ENCODE results near the gene ATCAY. TPM values are rescaled to one million over a fixed set of nuclear protein-coding genes. Genes with fewer than 3 reads are reported as not detected.

ATCAY gene
- total RNA-seq, 2 donors from 2014 or later: not detected

DNA sequence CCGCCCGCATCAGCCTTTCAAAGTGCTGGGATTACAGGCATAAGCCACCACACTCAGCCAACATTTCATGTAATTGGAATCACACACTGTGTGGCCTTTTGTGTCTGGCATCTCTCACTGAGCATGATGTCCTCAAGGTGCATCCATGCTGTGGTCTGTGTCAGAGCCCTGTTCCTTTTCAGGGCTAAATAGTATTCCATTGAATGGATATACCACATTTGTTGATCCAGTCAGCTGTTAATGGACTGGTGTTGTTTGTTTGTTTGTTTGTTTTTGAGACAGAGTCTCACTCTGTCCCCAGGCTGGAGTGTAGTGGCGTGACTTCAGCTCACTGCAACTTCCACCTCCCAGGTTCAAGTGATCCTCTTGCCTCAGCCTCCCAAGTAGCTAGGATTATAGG lies 17.9 kb downstream of the ATCAY start:
- TF ChIP-seq CTCF (IDR thresholded peaks at IDR 0.05): no peak
- no peaks in the 10 kb centered on the region for H3K27me3 ChIP-seq (replicated peaks; ENCODE audit: insufficient read depth)
- ATAC-seq (ENCODE audit: insufficient number of reproducible peaks, low FRiP score, low read depth): no peak
- H3K9me3 ChIP-seq: no peaks in the 10 kb centered on the region
- peaks cover 0 to 6% of the 10 kb centered on the region in 2 donors for H3K4me1 ChIP-seq (ENCODE audit: control insufficient read depth in 1 of 2, low read depth in 2 of 2)
- H3K27ac ChIP-seq: no peak overlapping the region
- no peak for DNase-seq (ENCODE audit: low spot score)
- H3K4me3 ChIP-seq: no peak overlapping the region
- H3K36me3 ChIP-seq: no peaks in the 10 kb centered on the region

DNA sequence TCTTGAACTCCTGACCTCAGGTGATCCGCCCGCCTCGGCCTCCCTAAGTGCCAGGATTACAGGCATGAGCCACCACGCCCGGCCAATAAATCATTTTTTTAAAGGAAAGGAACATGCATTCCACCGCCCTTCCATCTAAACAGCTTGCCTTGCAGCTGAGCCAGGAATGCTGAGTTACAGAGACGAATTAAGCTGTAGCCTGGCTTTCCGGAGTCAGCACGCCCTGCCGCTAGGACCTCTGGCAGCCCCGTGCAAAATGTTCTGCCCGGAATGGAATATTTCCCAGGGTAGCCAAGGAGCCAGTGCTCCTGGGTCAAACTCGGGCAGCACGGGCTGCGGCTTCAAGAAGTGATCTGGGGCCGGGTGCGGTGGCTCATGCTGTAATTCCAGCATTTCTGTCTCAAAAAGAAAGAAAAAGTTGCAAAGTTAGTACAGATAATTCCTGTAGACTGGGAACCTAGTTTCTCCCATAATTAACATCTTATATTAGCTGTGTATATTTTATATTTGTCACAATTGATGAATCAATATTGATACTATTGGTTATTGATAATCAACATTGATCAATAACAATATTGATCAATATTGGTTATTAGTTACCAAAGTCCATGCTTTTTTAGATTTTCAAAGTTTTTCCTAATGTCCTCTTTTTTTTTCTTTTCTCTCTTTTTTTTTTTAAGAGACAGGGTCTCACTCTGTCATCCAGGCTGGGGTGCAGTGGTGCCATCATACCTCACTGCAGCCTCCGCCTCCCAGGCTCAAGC lies 19.2 kb downstream of the ATCAY start:
- Histone ChIP-seq H3K4me1 (ENCODE audit: control insufficient read depth in 1 of 2, low read depth in 2 of 2) (peaks cover 0 to 6% of the 10 kb centered on the region in 2 donors), H3K4me3 (no peak overlapping the region), H3K9me3 (no peaks in the 10 kb centered on the region), H3K36me3 (no peaks in the 10 kb centered on the region), H3K27me3 (replicated peaks; ENCODE audit: insufficient read depth) (no peaks in the 10 kb centered on the region), H3K27ac (peak overlapping the region in 1 of 2 donors; percentile 2)
- TF ChIP-seq CTCF (IDR thresholded peaks at IDR 0.05): no peak
- peak; percentile 60 for ATAC-seq (ENCODE audit: insufficient number of reproducible peaks, low FRiP score, low read depth)
- DNase-seq (ENCODE audit: low spot score): peak; percentile 13

DNA sequence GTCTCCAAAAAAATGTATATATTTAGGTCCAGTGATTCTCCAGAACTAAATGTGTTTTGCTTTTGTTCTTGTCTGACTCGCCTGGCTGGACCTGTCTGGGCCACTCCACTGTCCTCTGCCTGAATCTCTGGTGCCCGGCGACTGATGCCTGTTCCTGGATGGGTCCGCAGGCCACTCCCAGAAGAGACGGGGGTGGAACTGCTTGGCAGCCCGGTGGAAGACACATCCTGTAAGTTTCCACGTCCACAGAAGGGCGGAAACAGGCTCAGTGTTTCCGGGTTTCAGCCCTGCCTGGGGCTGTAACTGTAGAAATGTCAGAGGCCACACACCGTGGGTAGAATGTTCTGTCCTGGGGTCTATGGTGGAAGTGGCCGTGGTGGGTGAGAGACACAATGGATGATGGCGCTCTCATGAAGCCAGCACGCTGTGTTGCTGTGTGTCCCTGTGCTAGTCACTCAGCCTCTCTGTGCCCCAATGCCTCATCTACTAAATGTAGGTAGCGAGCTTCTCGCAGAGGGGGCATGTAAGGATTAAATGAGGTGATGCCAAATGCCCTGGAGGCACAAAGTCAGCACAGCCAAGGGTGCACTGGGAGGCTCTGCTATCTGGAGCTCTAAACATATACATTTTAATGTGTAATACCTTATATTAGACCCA lies 22.0 kb downstream of the ATCAY start:
- Histone ChIP-seq H3K27me3 (replicated peaks; ENCODE audit: insufficient read depth) (no peaks in the 10 kb centered on the region), H3K4me1 (ENCODE audit: control insufficient read depth in 1 of 2, low read depth in 2 of 2) (peaks cover 0 to 6% of the 10 kb centered on the region in 2 donors), H3K4me3 (no peak overlapping the region), H3K27ac (no peak overlapping the region), H3K36me3 (no peaks in the 10 kb centered on the region), H3K9me3 (no peaks in the 10 kb centered on the region)
- TF ChIP-seq CTCF (IDR thresholded peaks at IDR 0.05): no peak
- ATAC-seq (ENCODE audit: insufficient number of reproducible peaks, low FRiP score, low read depth): no peak
- no peak for DNase-seq (ENCODE audit: low spot score)

GRCh38 chr19:3904233-3904632 lies 23.7 kb downstream of the ATCAY start:
- no peak for ATAC-seq (ENCODE audit: insufficient number of reproducible peaks, low FRiP score, low read depth)
- DNase-seq (ENCODE audit: low spot score): no peak
- H3K4me1 ChIP-seq (ENCODE audit: control insufficient read depth in 1 of 2, low read depth in 2 of 2): peaks cover 0 to 6% of the 10 kb centered on the region in 2 donors
- no peaks in the 10 kb centered on the region for H3K9me3 ChIP-seq
- no peaks in the 10 kb centered on the region for H3K36me3 ChIP-seq
- H3K27ac ChIP-seq: no peak overlapping the region
- H3K4me3 ChIP-seq: no peak overlapping the region
- no peak for TF ChIP-seq CTCF (IDR thresholded peaks at IDR 0.05)
- no peaks in the 10 kb centered on the region for H3K27me3 ChIP-seq (replicated peaks; ENCODE audit: insufficient read depth)

DNA sequence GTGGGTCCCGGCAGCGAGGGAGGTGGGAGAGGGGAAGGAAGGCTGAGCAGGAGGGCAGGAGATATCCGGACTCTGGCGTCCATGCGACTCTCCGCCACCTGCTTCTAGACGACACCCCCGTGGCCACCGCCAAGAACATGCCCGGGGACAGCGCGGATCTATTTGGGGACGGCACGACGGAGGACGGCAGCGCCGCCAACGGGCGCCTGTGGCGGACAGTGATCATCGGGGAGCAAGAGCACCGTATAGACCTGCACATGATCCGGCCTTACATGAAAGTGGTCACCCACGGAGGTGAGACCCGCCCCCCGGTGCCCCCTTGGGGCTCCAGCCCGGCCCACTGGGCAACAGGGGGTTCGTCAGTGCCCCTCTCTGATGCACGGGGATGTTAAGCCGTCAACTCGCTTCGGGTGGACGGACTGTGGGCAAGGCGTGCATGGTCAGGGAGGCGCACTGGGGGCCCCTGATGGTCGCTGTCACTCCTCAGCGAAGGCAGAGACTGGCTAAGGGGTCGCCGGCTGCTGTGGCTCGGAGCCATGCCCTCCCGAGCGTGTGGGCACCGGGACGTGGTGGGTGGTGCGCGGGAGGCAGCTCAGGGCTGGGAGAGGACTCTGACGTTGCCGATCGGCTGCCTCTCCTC lies 27.3 kb downstream of the ATCAY start:
- peaks cover 5% of the 10 kb centered on the region for H3K9me3 ChIP-seq
- H3K27me3 ChIP-seq (replicated peaks; ENCODE audit: insufficient read depth): no peaks in the 10 kb centered on the region
- no peak for TF ChIP-seq CTCF (IDR thresholded peaks at IDR 0.05)
- DNase-seq (ENCODE audit: low spot score): no peak
- no peaks in the 10 kb centered on the region for H3K36me3 ChIP-seq
- H3K27ac ChIP-seq: no peak overlapping the region
- ATAC-seq (ENCODE audit: insufficient number of reproducible peaks, low FRiP score, low read depth): no peak
- H3K4me3 ChIP-seq: no peak overlapping the region
- H3K4me1 ChIP-seq (ENCODE audit: control insufficient read depth in 1 of 2, low read depth in 2 of 2): no peaks in the 10 kb centered on the region

Measured in thoracic aorta (tissue), 2 donors.